GM06990 (cell line): Measurements from ENCODE around the gene ASPHD2.

Source experiments
- DNase-seq: peaks from one replicate; pipeline ENCODE4 v3.0.0-alpha.2; 2011; ENCODE audit not compliant: insufficient read length; ENCODE audit errors: extremely low read depth
- H3K27me3 ChIP-seq: replicated peaks from 2 replicates; pipeline ENCODE4 v1.6.0; 2011; ENCODE audit warnings: low read length; ENCODE audit not compliant: control insufficient read depth, insufficient read depth
- H3K36me3 ChIP-seq: 2 replicates; pipeline ENCODE4 v1.5.1; 2011; ENCODE audit warnings: low read length; ENCODE audit not compliant: control insufficient read depth, insufficient read depth
- H3K4me3 ChIP-seq: replicated peaks from 2 replicates; pipeline ENCODE4 v1.5.1; 2011; ENCODE audit warnings: low read depth, mild to moderate bottlenecking, control low read depth, low read length
- TF ChIP-seq, protein P1 (sequence below): IDR thresholded peaks from 2 replicates; pipeline ENCODE4 v1.5.1; 2011; ENCODE audit warnings: low read length, control low read depth, mild to moderate bottlenecking, inconsistent platforms; ENCODE audit not compliant: insufficient read depth, poor library complexity, severe bottlenecking

Gene ASPHD2

DNA sequence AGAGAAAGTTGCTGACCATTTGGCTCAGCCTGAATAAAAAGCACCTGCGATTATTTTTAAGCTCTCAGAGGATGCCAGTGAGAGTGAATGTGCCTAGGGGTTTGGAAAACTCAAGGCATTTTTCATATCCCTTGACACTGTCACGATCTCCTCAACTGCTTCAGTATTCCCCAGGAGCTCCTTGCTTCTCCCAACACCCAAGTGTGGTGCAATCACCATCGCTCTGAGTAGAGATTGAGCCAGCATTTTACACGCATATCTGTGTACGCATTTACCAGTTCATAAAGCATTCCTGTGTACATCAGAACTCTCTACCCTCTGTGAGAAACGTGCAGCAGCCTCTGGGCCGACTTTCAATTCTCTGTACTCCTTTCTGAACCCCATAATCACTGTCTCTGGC lies 56.0 kb downstream of the ASPHD2 start:
- DNase-seq, result no peak
- TF ChIP-seq, protein P1, sequence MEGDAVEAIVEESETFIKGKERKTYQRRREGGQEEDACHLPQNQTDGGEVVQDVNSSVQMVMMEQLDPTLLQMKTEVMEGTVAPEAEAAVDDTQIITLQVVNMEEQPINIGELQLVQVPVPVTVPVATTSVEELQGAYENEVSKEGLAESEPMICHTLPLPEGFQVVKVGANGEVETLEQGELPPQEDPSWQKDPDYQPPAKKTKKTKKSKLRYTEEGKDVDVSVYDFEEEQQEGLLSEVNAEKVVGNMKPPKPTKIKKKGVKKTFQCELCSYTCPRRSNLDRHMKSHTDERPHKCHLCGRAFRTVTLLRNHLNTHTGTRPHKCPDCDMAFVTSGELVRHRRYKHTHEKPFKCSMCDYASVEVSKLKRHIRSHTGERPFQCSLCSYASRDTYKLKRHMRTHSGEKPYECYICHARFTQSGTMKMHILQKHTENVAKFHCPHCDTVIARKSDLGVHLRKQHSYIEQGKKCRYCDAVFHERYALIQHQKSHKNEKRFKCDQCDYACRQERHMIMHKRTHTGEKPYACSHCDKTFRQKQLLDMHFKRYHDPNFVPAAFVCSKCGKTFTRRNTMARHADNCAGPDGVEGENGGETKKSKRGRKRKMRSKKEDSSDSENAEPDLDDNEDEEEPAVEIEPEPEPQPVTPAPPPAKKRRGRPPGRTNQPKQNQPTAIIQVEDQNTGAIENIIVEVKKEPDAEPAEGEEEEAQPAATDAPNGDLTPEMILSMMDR, result no peak
- Histone ChIP-seq H3K36me3 (peaks cover 13% of the 10 kb centered on the region), H3K4me3 (peak overlapping the region; percentile 93), H3K27me3 (no peaks in the 10 kb centered on the region)

- no peak for DNase-seq
- Histone ChIP-seq H3K4me3 (no peak overlapping the region), H3K36me3 (peaks cover 15% of the 10 kb centered on the region), H3K27me3 (no peaks in the 10 kb centered on the region)
- TF ChIP-seq, protein P1, result no peak
Measured at GRCh38 chr22:26485806-26486390, 56.8 kb downstream of the ASPHD2 start.

DNA sequence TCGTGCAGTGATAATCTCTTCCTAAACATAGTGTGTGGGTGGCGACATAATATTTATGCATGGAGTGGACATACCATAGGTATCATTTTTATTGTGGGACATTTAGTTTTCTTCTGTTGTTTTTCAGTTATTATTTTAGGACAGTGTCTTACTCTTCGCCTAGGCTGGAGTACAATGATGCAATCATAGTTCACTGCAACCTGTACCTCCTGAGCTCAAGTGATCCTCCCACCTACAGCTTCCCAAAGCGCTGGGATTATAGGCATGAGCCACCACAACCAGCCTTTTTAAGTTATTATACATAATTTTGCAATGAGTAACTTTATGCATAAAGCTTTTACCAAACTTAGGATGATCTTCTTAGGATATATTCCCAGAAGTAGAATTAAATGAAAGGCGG lies 57.3 kb downstream of the ASPHD2 start:
- no peak for DNase-seq
- H3K4me3 ChIP-seq, result no peak overlapping the region
- H3K36me3 ChIP-seq, result peaks cover 15% of the 10 kb centered on the region
- H3K27me3 ChIP-seq, result no peaks in the 10 kb centered on the region
- TF ChIP-seq, protein P1, result no peak

GRCh38 chr22:26487996-26488395 lies 58.9 kb downstream of the ASPHD2 start:
- no peaks in the 10 kb centered on the region for H3K27me3 ChIP-seq
- peaks cover 24% of the 10 kb centered on the region for H3K36me3 ChIP-seq
- TF ChIP-seq, protein P1, result no peak
- H3K4me3 ChIP-seq, result no peak overlapping the region
- no peak for DNase-seq

- Histone ChIP-seq H3K4me3 (no peak overlapping the region), H3K36me3 (peaks cover 34% of the 10 kb centered on the region)
- TF ChIP-seq, protein P1, result no peak
Measured at GRCh38 chr22:26489447-26490036, 60.5 kb downstream of the ASPHD2 start.

More at GRCh38 chr22:26489447-26490036, 60.5 kb downstream of the ASPHD2 start:
- no peaks in the 10 kb centered on the region for H3K27me3 ChIP-seq
- no peak for DNase-seq
